Measurements from ENCODE around the gene ZNHIT2. TPM values are rescaled to one million over a fixed set of nuclear protein-coding genes. Genes with fewer than 3 reads are reported as not detected.

ZNHIT2 gene
- total RNA-seq, 1 experiment from 2014 or later, result 27.1 TPM

DNA sequence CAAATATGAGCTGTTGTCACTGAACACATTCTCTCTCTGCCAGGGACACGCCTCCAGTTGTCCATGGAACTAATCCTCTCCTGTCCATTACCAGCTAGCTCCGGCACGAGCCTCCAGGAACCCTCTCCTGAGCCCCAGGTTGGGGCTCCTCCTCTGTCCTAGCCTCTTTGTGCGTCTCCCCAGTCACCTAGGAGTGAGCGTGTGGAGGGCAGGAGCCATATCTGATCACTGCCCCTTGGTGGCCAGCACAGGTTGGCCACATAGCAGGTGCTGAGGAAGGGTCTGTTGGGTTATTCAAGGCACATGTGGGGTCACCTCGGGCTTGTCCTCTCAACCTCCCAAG is 14.4 kb upstream of the ZNHIT2 start:
- no peak for DNase-seq (ENCODE audit: low read depth, low spot score)
- Histone ChIP-seq H3K27ac (ENCODE audit: low read length) (no peak overlapping the region), H3K9me3 (ENCODE audit: control insufficient read depth, insufficient read depth, low read depth, low read length) (no peaks in the 10 kb centered on the region), H3K4me3 (ENCODE audit: low read depth in 2 of 2, low read length in 2 of 2) (no peak overlapping the region), H3K4me1 (ENCODE audit: control insufficient read depth, insufficient read depth, low read length) (peaks cover 16% of the 10 kb centered on the region), H3K36me3 (ENCODE audit: control insufficient read depth, insufficient read depth, low read length) (peaks cover 12% of the 10 kb centered on the region; the same call in 1 of the 2 replicates), H3K27me3 (ENCODE audit: control insufficient read depth, insufficient read depth, low read length) (no peaks in the 10 kb centered on the region)
- ATAC-seq, result no peak
- BruUV-seq (replicated peaks), result no TSS peak
- ChIA-PET POLR2A (interaction anchor here (0.5 kb wide), 1 partner anchor 843 kb away, joined by 3 read pairs; no protein-coding TSS in a partner anchor), CTCF (interaction anchor here (0.6 to 0.7 kb wide), 2 partner anchors 17 to 22 kb away, joined by 3 read pairs; no protein-coding TSS in a partner anchor)
- in situ Hi-C loops (cut with HindIII; ENCODE audit: low pct_unique_long_range_greater_than_20kb, low sequenced_read_pairs), result no loop called here
- TF ChIP-seq SIN3A (IDR thresholded peaks at IDR 0.05; ENCODE audit: borderline replicate concordance, insufficient read depth, low read depth, low read length) (no peak), POLR2AphosphoS5 (IDR thresholded peaks at IDR 0.05; ENCODE audit: low read depth, low read length) (no peak), TCF7L2 (IDR thresholded peaks at IDR 0.05; ENCODE audit: low read depth, low read length) (no peak)
- TF ChIP-seq, protein P1, sequence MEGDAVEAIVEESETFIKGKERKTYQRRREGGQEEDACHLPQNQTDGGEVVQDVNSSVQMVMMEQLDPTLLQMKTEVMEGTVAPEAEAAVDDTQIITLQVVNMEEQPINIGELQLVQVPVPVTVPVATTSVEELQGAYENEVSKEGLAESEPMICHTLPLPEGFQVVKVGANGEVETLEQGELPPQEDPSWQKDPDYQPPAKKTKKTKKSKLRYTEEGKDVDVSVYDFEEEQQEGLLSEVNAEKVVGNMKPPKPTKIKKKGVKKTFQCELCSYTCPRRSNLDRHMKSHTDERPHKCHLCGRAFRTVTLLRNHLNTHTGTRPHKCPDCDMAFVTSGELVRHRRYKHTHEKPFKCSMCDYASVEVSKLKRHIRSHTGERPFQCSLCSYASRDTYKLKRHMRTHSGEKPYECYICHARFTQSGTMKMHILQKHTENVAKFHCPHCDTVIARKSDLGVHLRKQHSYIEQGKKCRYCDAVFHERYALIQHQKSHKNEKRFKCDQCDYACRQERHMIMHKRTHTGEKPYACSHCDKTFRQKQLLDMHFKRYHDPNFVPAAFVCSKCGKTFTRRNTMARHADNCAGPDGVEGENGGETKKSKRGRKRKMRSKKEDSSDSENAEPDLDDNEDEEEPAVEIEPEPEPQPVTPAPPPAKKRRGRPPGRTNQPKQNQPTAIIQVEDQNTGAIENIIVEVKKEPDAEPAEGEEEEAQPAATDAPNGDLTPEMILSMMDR (IDR thresholded peaks at IDR 0.05), result no peak
- TF ChIP-seq, protein P2, sequence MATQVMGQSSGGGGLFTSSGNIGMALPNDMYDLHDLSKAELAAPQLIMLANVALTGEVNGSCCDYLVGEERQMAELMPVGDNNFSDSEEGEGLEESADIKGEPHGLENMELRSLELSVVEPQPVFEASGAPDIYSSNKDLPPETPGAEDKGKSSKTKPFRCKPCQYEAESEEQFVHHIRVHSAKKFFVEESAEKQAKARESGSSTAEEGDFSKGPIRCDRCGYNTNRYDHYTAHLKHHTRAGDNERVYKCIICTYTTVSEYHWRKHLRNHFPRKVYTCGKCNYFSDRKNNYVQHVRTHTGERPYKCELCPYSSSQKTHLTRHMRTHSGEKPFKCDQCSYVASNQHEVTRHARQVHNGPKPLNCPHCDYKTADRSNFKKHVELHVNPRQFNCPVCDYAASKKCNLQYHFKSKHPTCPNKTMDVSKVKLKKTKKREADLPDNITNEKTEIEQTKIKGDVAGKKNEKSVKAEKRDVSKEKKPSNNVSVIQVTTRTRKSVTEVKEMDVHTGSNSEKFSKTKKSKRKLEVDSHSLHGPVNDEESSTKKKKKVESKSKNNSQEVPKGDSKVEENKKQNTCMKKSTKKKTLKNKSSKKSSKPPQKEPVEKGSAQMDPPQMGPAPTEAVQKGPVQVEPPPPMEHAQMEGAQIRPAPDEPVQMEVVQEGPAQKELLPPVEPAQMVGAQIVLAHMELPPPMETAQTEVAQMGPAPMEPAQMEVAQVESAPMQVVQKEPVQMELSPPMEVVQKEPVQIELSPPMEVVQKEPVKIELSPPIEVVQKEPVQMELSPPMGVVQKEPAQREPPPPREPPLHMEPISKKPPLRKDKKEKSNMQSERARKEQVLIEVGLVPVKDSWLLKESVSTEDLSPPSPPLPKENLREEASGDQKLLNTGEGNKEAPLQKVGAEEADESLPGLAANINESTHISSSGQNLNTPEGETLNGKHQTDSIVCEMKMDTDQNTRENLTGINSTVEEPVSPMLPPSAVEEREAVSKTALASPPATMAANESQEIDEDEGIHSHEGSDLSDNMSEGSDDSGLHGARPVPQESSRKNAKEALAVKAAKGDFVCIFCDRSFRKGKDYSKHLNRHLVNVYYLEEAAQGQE (IDR thresholded peaks at IDR 0.05; ENCODE audit: insufficient read depth in 1 of 2, low read depth in 2 of 2, low read length in 1 of 2), result no peak
- intact Hi-C loops (cut with micrococcal nuclease; ENCODE audit: unreplicated experiment), result loop anchor here (10.0 kb wide), 1 partner anchor 53 kb away; the partner anchor contains the start of gene CAPN1

DNA sequence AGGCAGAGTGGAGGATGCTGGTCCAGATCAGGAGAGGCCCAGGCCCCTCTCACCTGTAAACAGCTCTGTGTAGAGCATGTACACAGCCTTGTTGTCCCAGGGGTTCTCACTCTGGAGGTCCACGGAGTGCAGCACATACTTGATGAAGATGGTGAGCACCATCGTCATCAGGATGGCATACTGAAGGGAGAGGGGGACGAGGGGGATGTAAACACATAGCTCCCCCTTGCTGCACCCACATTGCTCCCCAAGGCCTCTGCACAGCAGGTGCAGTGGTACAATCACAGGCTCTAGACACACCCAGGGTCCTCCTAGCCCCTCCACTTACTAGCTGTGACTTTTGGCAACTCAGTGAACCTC is 13.9 kb upstream of the ZNHIT2 start:
- peaks cover 12% of the 10 kb centered on the region; the same call in 1 of the 2 replicates for H3K36me3 ChIP-seq (ENCODE audit: control insufficient read depth, insufficient read depth, low read length)
- no peak for DNase-seq (ENCODE audit: low read depth, low spot score)
- H3K27me3 ChIP-seq (ENCODE audit: control insufficient read depth, insufficient read depth, low read length), result no peaks in the 10 kb centered on the region
- CTCF ChIA-PET, result interaction anchor here (0.6 to 0.7 kb wide), 2 partner anchors 21 to 201 kb away, joined by 3 read pairs; no protein-coding TSS in a partner anchor
- no TSS peak for BruUV-seq (replicated peaks)
- H3K4me3 ChIP-seq (ENCODE audit: low read depth in 2 of 2, low read length in 2 of 2), result no peak overlapping the region
- in situ Hi-C loops (cut with HindIII; ENCODE audit: low pct_unique_long_range_greater_than_20kb, low sequenced_read_pairs), result no loop called here
- no peak for ATAC-seq
- POLR2A ChIA-PET, result interaction anchor here (0.5 kb wide), 1 partner anchor 843 kb away, joined by 3 read pairs; no protein-coding TSS in a partner anchor
- no peak overlapping the region for H3K27ac ChIP-seq (ENCODE audit: low read length)
- H3K9me3 ChIP-seq (ENCODE audit: control insufficient read depth, insufficient read depth, low read depth, low read length), result no peaks in the 10 kb centered on the region
- intact Hi-C loops (cut with micrococcal nuclease; ENCODE audit: unreplicated experiment), result loop anchor here (10.0 kb wide), 1 partner anchor 53 kb away; the partner anchor contains the start of gene CAPN1
- TF ChIP-seq TCF7L2 (IDR thresholded peaks at IDR 0.05; ENCODE audit: low read depth, low read length), result no peak
- TF ChIP-seq SIN3A (IDR thresholded peaks at IDR 0.05; ENCODE audit: borderline replicate concordance, insufficient read depth, low read depth, low read length), result no peak
- TF ChIP-seq, protein P1 (IDR thresholded peaks at IDR 0.05), result no peak
- TF ChIP-seq, protein P2 (IDR thresholded peaks at IDR 0.05; ENCODE audit: insufficient read depth in 1 of 2, low read depth in 2 of 2, low read length in 1 of 2), result no peak
- TF ChIP-seq POLR2AphosphoS5 (IDR thresholded peaks at IDR 0.05; ENCODE audit: low read depth, low read length), result no peak
- H3K4me1 ChIP-seq (ENCODE audit: control insufficient read depth, insufficient read depth, low read length), result peaks cover 16% of the 10 kb centered on the region

Data from Panc1 (cell line).